Transverse colon (tissue), 4 donors: ENCODE measurements around the gene MYH10.

Experiments
- CTCF ChIP-seq, 5 experiments: fragments of 200-600 bp in 3 of 5; fragments of 450-650 bp in 2 of 5; sonication (generic) in 3 of 5; IDR thresholded peaks; 1 replicate in 2 of 5; 2 replicates in 3 of 5; pipeline ENCODE4 v1.5.1; 2016 to 2017; ENCODE audit warnings: antibody characterized with exemption in 5 of 5, inconsistent platforms in 3 of 5, mild to moderate bottlenecking in 2 of 5, moderate library complexity in 1 of 5
- POLR2AphosphoS5 ChIP-seq, 3 donors: sonication (generic); formaldehyde crosslinking; IDR thresholded peaks; one replicate each; pipeline ENCODE4 v1.6.1; 2016; ENCODE audit warnings: antibody characterized with exemption in 3 of 3

GRCh38 chr17:8477715-8478441 is 152.6 kb downstream of the MYH10 start:
- no peak for TF ChIP-seq POLR2AphosphoS5 (IDR thresholded peaks at IDR 0.05)
- no peak for TF ChIP-seq CTCF (IDR thresholded peaks at IDR 0.05)
